Measurements from ENCODE around the gene BNIP3. TPM values are rescaled to one million over a fixed set of nuclear protein-coding genes. Genes with fewer than 3 reads are reported as not detected.

BNIP3 gene
- total and polyA plus RNA-seq, 2 of the 8 experiments (the other 6 are each of a cell fraction or from before 2014, with no cell fraction given): 25.8 to 58.9 TPM

DNA sequence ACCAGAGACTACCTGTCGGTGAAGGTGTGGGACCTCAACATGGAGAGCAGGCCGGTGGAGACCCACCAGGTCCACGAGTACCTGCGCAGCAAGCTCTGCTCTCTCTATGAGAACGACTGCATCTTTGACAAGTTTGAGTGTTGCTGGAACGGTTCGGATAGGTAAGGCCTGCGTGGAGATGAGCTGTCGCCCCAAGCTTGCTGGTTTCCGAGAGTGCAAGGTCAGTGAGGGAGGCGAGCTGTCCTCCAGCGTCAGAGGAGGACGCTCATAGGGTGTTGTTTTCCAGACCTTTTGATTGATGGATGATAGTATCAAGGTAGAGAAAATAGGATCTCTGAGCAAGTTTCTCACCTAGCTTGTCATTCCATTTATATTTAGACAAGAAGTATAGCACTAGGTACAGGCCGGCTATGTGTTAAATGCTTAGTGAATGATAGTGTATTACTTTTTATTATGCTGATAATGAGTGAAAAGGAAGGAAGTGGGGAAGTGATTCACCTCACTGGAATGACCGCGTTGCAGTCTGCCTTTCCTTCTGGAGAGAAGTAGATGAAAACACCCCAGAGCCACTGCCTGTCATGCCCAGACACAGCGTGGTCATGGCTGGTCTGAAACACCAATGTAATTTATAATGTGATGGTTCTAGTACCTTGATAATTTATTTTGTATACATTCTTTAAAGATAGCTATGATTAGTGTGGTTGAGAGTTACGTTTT lies 33.9 kb downstream of the BNIP3 start:
- no peak overlapping the region for H2BK120ac ChIP-seq (replicated peaks; ENCODE audit: low read depth, low read length)
- TF ChIP-seq HDAC6 (IDR thresholded peaks at IDR 0.05; ENCODE audit: low read depth, low read length) (no peak), RBBP5 (IDR thresholded peaks at IDR 0.05; ENCODE audit: borderline replicate concordance, low read depth, low read length) (no peak), KDM4A (IDR thresholded peaks at IDR 0.05; ENCODE audit: low read depth, low read length, severe bottlenecking) (no peak), FOSL1 (IDR thresholded peaks at IDR 0.05; ENCODE audit: insufficient read depth, low read depth, low read length) (no peak)

More for the DNA sequence above, 33.9 kb downstream of the BNIP3 start:
- Histone ChIP-seq H3K27ac (ENCODE audit: low read depth, low read length) (no peak overlapping the region), H2BK5ac (ENCODE audit: low read depth, low read length) (no peak overlapping the region), H4K20me1 (replicated peaks in 1 of 2; ENCODE audit: control insufficient read depth in 1 of 2, insufficient read depth in 2 of 2, low read length in 2 of 2) (peaks cover 7 to 12% of the 10 kb centered on the region in 2 experiments), H3K14ac (ENCODE audit: insufficient read length) (no peak overlapping the region), H3K9me3 (ENCODE audit: insufficient read depth in 2 of 2, low read depth in 1 of 2, low read length in 1 of 2) (no peaks in the 10 kb centered on the region), H2AFZ (ENCODE audit: low read length) (no peak overlapping the region), H4K91ac (replicated peaks; ENCODE audit: insufficient read length, low read length) (no peak overlapping the region), H2BK12ac (ENCODE audit: low read depth, low read length) (no peak overlapping the region), H2BK15ac (ENCODE audit: low read length) (no peak overlapping the region), H3K9ac (replicated peaks in 1 of 4; ENCODE audit: extremely low read depth in 1 of 4, low read depth in 3 of 4, low read length in 3 of 4) (no peak overlapping the region), H3K79me1 (ENCODE audit: low read depth, low read length) (0 out of 2 replicates have a peak, but pooled peaks cover 2% of the 10 kb centered on the region), H3K4ac (replicated peaks; ENCODE audit: insufficient read length, low read depth, low read length) (no peak overlapping the region), H2BK20ac (ENCODE audit: low read length) (no peak overlapping the region), H3K4me2 (ENCODE audit: insufficient read depth in 1 of 2, low read depth in 2 of 2, low read length in 2 of 2) (no peak overlapping the region), H4K5ac (ENCODE audit: insufficient read length, low read depth, low read length) (no peak overlapping the region), H4K8ac (ENCODE audit: extremely low read depth, insufficient read depth, low read length) (no peak overlapping the region), H3K23ac (ENCODE audit: insufficient read length) (no peak overlapping the region), H3K36me3 (ENCODE audit: control insufficient read depth in 2 of 4, insufficient read depth in 4 of 4, low read length in 3 of 4) (peaks cover 27 to 47% (median 43%) of the 10 kb centered on the region in 4 experiments), H3K23me2 (ENCODE audit: low read depth, low read length) (no peaks in the 10 kb centered on the region), H3K56ac (replicated peaks; ENCODE audit: insufficient read length, low read depth, low read length) (no peak overlapping the region), H3K4me3 (ENCODE audit: extremely low read depth in 1 of 4, insufficient read depth in 2 of 4, low read depth in 3 of 4, low read length in 4 of 4) (no peak overlapping the region), H3K27me3 (replicated peaks in 1 of 4; ENCODE audit: control insufficient read depth in 3 of 4, extremely low read depth in 1 of 4, insufficient read depth in 3 of 4, low read length in 3 of 4) (no peaks in the 10 kb centered on the region), H2AK5ac (ENCODE audit: low read depth, low read length) (no peak overlapping the region), H3K79me2 (ENCODE audit: control insufficient read depth in 1 of 2, insufficient read depth in 2 of 2, low read length in 2 of 2) (no peaks in the 10 kb centered on the region; a peak in 1 of 4 replicates), H3K4me1 (replicated peaks in 1 of 4; ENCODE audit: control insufficient read depth in 3 of 4, insufficient read depth in 4 of 4, low read length in 3 of 4) (no peaks in the 10 kb centered on the region; a peak in 2 of 7 replicates), H3K18ac (ENCODE audit: extremely low read depth, low read length) (no peak overlapping the region)
- no peak for FAIRE-seq
- no peak for DNase-seq (ENCODE audit: low read depth in 1 of 2, low spot score in 2 of 2)
- ChIA-PET POLR2A (ENCODE audit: partially characterized antibody) (interaction anchor here (0.6 kb wide), 1 partner anchor 43 kb away, joined by 3 read pairs; no protein-coding TSS in a partner anchor), CTCF (ENCODE audit: partially characterized antibody) (interaction anchor here (0.8 to 7.8 kb wide), 7 partner anchors 10 to 75 kb away, joined by 3 to 41 read pairs (median 4); no protein-coding TSS in a partner anchor)
- 95% methylated on average over 18 of the region's 18 CpGs; no CpG with 5 or more reads in 1 of the 2 experiments for WGBS, 2 experiments (ENCODE audit: extremely low coverage in 1 of 2, insufficient coverage in 1 of 2, insufficient read length in 1 of 2, insufficient replicate concordance in 2 of 2, low coverage in 1 of 2, low lambda C conversion rate in 2 of 2, missing lambda C conversion rate in 1 of 2)
